Stomach smooth muscle (tissue), 2 donors: ENCODE results near the gene STAP2.

ENCODE experiments used
- H3K27ac ChIP-seq: one replicate; pipeline ENCODE4 v1.7.0; 2013; ENCODE audit warnings: mild to moderate bottlenecking, low read length, inconsistent platforms
- H3K27me3 ChIP-seq, 2 donors: one replicate each; pipeline ENCODE4 v1.7.0; 2013; ENCODE audit warnings: low read length in 2 of 2; ENCODE audit not compliant: insufficient read depth in 2 of 2, control insufficient read depth in 1 of 2
- H3K36me3 ChIP-seq, 2 donors: one replicate each; pipeline ENCODE4 v1.7.0; 2013; ENCODE audit warnings: low read length in 2 of 2; ENCODE audit not compliant: control insufficient read depth in 2 of 2, insufficient read depth in 2 of 2
- H3K4me1 ChIP-seq: one replicate; pipeline ENCODE4 v1.7.0; 2013; ENCODE audit warnings: low read length; ENCODE audit not compliant: control insufficient read depth, insufficient read depth
- H3K4me3 ChIP-seq, 2 donors: one replicate each; pipeline ENCODE4 v1.7.0; 2013; ENCODE audit warnings: low read length in 2 of 2
- H3K9ac ChIP-seq, 2 donors: one replicate each; pipeline ENCODE4 v1.7.0; 2013; ENCODE audit warnings: low read length in 2 of 2, mild to moderate bottlenecking in 1 of 2
- H3K9me3 ChIP-seq, 2 donors: one replicate each; pipeline ENCODE4 v1.7.0; 2013; ENCODE audit warnings: low read length in 2 of 2; ENCODE audit not compliant: control insufficient read depth in 2 of 2
- donor health status: healthy.
- donor health status: Pancreatic carcinoma.

STAP2 gene

GRCh38 chr19:4305257-4305612 is 33.4 kb downstream of the STAP2 start:
- Histone ChIP-seq H3K27me3 (peaks cover 14 to 15% of the 10 kb centered on the region in 2 donors), H3K9ac (no peak overlapping the region), H3K36me3 (no peaks in the 10 kb centered on the region), H3K27ac (no peak overlapping the region), H3K9me3 (no peaks in the 10 kb centered on the region), H3K4me3 (no peak overlapping the region), H3K4me1 (no peaks in the 10 kb centered on the region)

- Histone ChIP-seq H3K9me3 (no peaks in the 10 kb centered on the region), H3K9ac (no peak within 1 kb of the TSS), H3K27ac (no peak within 1 kb of the TSS), H3K36me3 (no peaks in the 10 kb centered on the region), H3K4me1 (no peaks in the 10 kb centered on the region), H3K27me3 (peaks cover 14 to 15% of the 10 kb centered on the region in 2 donors), H3K4me3 (no peak within 1 kb of the TSS)
These were observed 33.9 kb downstream of the STAP2 start, which contains the start of gene FSD1 for GRCh38 chr19:4304538-4305256. TSS of gene FSD1 (plus strand) at chr19:4304598. CDS start at chr19:4304747, 149 bp downstream.

- H3K27me3 ChIP-seq: peaks cover 14 to 15% of the 10 kb centered on the region in 2 donors
- H3K4me1 ChIP-seq: no peaks in the 10 kb centered on the region
- no peaks in the 10 kb centered on the region for H3K9me3 ChIP-seq
- H3K9ac ChIP-seq: no peak overlapping the region
- no peak overlapping the region for H3K4me3 ChIP-seq
- no peak overlapping the region for H3K27ac ChIP-seq
- H3K36me3 ChIP-seq: no peaks in the 10 kb centered on the region
These were observed 34.6 kb downstream of the STAP2 start for GRCh38 chr19:4303819-4304537.

- no peaks in the 10 kb centered on the region for H3K4me1 ChIP-seq
- H3K27ac ChIP-seq: no peak within 1 kb of the TSS
- H3K9ac ChIP-seq: no peak within 1 kb of the TSS
- H3K27me3 ChIP-seq: peaks cover 14 to 15% of the 10 kb centered on the region in 2 donors
- H3K9me3 ChIP-seq: no peaks in the 10 kb centered on the region
- H3K36me3 ChIP-seq: no peaks in the 10 kb centered on the region
- no peak within 1 kb of the TSS for H3K4me3 ChIP-seq
These were observed 36.4 kb downstream of the STAP2 start, which contains the start of gene TMIGD2 for GRCh38 chr19:4302243-4302640. TSS of gene TMIGD2 (minus strand) at chr19:4302389. CDS start at chr19:4302385, 4 bp downstream.

- no peak overlapping the region for H3K9ac ChIP-seq
- no peak overlapping the region for H3K27ac ChIP-seq
- no peaks in the 10 kb centered on the region for H3K36me3 ChIP-seq
- H3K27me3 ChIP-seq: peaks cover 15% of the 10 kb centered on the region in 2 donors
- no peaks in the 10 kb centered on the region for H3K4me1 ChIP-seq
- H3K4me3 ChIP-seq: no peak overlapping the region
- H3K9me3 ChIP-seq: no peaks in the 10 kb centered on the region
These were observed 36.9 kb downstream of the STAP2 start for GRCh38 chr19:4301590-4302242.

GRCh38 chr19:4300589-4300988 is 38.0 kb downstream of the STAP2 start:
- no peak overlapping the region for H3K27ac ChIP-seq
- no peaks in the 10 kb centered on the region for H3K36me3 ChIP-seq
- H3K4me3 ChIP-seq: no peak overlapping the region
- H3K4me1 ChIP-seq: no peaks in the 10 kb centered on the region
- no peaks in the 10 kb centered on the region for H3K9me3 ChIP-seq
- H3K27me3 ChIP-seq: peaks cover 19 to 22% of the 10 kb centered on the region in 2 donors
- no peak overlapping the region for H3K9ac ChIP-seq

- no peak overlapping the region for H3K9ac ChIP-seq
- H3K4me3 ChIP-seq: no peak overlapping the region
- no peaks in the 10 kb centered on the region for H3K4me1 ChIP-seq
- peaks cover 10 to 17% of the 10 kb centered on the region in 2 donors for H3K27me3 ChIP-seq
- H3K27ac ChIP-seq: no peak overlapping the region
- H3K9me3 ChIP-seq: no peaks in the 10 kb centered on the region
- H3K36me3 ChIP-seq: no peaks in the 10 kb centered on the region
These were observed 39.6 kb downstream of the STAP2 start for GRCh38 chr19:4298810-4299550.

- no peak overlapping the region for H3K9ac ChIP-seq
- H3K4me3 ChIP-seq: no peak overlapping the region
- peaks cover 7 to 14% of the 10 kb centered on the region in 2 donors for H3K27me3 ChIP-seq
- no peaks in the 10 kb centered on the region for H3K4me1 ChIP-seq
- H3K9me3 ChIP-seq: no peaks in the 10 kb centered on the region
- H3K27ac ChIP-seq: no peak overlapping the region
- no peaks in the 10 kb centered on the region for H3K36me3 ChIP-seq
These were observed 40.5 kb downstream of the STAP2 start for GRCh38 chr19:4297901-4298809.

- peaks cover 7 to 16% of the 10 kb centered on the region in 2 donors for H3K27me3 ChIP-seq
- H3K36me3 ChIP-seq: no peaks in the 10 kb centered on the region
- no peak overlapping the region for H3K27ac ChIP-seq
- no peak overlapping the region for H3K9ac ChIP-seq
- no peaks in the 10 kb centered on the region for H3K9me3 ChIP-seq
- no peak overlapping the region for H3K4me3 ChIP-seq
- no peaks in the 10 kb centered on the region for H3K4me1 ChIP-seq
These were observed 42.5 kb downstream of the STAP2 start for GRCh38 chr19:4295972-4296771.
